CMK (cell line): ENCODE data around the gene C4orf54.

Experiments used
- DNase-seq: peaks from one replicate; pipeline ENCODE4 v3.0.0-alpha.2; 2010; ENCODE audit warnings: low read depth

C4orf54 gene

GRCh38 chr4:99657798-99658197 lies at the start of gene C4orf54:
TSS of gene C4orf54 (minus strand) at chr4:99657828. CDS start at chr4:99654648, 3,180 bp downstream.
- no peak for DNase-seq

- no peak for DNase-seq
Observed at GRCh38 chr4:99705891-99706290, 48.3 kb upstream of the C4orf54 start.

GRCh38 chr4:99696801-99697200 lies 39.2 kb upstream of the C4orf54 start:
- DNase-seq = no peak

GRCh38 chr4:99693140-99693539 lies 35.5 kb upstream of the C4orf54 start:
- no peak for DNase-seq

GRCh38 chr4:99690990-99691389 lies 33.4 kb upstream of the C4orf54 start:
- DNase-seq = no peak

- no peak for DNase-seq
Observed at GRCh38 chr4:99690472-99690871, 32.8 kb upstream of the C4orf54 start.

- DNase-seq = no peak
Observed at GRCh38 chr4:99687120-99687519, 29.5 kb upstream of the C4orf54 start.

- no peak for DNase-seq
Observed at GRCh38 chr4:99685234-99685633, 27.6 kb upstream of the C4orf54 start.

GRCh38 chr4:99683895-99684294 lies 26.3 kb upstream of the C4orf54 start:
- DNase-seq = no peak

- no peak for DNase-seq
Observed at GRCh38 chr4:99679976-99680375, 22.3 kb upstream of the C4orf54 start.

- no peak for DNase-seq
Observed at GRCh38 chr4:99679204-99679603, 21.6 kb upstream of the C4orf54 start.

- no peak for DNase-seq
Observed at GRCh38 chr4:99677161-99677560, 19.5 kb upstream of the C4orf54 start.

GRCh38 chr4:99670409-99671073 lies 12.9 kb upstream of the C4orf54 start:
- DNase-seq = peak; percentile 67

GRCh38 chr4:99669084-99669483 lies 11.5 kb upstream of the C4orf54 start:
- no peak for DNase-seq

GRCh38 chr4:99668472-99668871 lies 10.8 kb upstream of the C4orf54 start:
- DNase-seq = no peak

- no peak for DNase-seq
Observed at GRCh38 chr4:99665983-99666382, 8.4 kb upstream of the C4orf54 start.

- DNase-seq = no peak
Observed at GRCh38 chr4:99664716-99665115, 7.1 kb upstream of the C4orf54 start.

GRCh38 chr4:99661907-99662306 lies 4.3 kb upstream of the C4orf54 start:
- no peak for DNase-seq

GRCh38 chr4:99658666-99659065 lies 1.0 kb upstream of the C4orf54 start:
- no peak for DNase-seq

- DNase-seq = no peak
Observed at GRCh38 chr4:99655308-99656081, 2.1 kb downstream of the C4orf54 start.

- no peak for DNase-seq
Observed at GRCh38 chr4:99654361-99654761, 3.3 kb downstream of the C4orf54 start.

- DNase-seq = no peak
Observed at GRCh38 chr4:99653916-99654315, 3.7 kb downstream of the C4orf54 start.

GRCh38 chr4:99652596-99653436 lies 4.8 kb downstream of the C4orf54 start:
- DNase-seq = no peak
